Sigmoid colon (tissue), 7 donors: Measurements from ENCODE around the gene MASP1. TPM values are rescaled to one million over a fixed set of nuclear protein-coding genes. Genes with fewer than 3 reads are reported as not detected.

Experiments
- DNase-seq: peaks from one replicate; pipeline ENCODE4 v3.0.0-alpha.2; 2019
- H3K27ac ChIP-seq, 4 donors: fragments of 200-600 bp; sonication (generic); one replicate each; pipeline ENCODE4 v1.5.1; 2016 to 2019; ENCODE audit warnings: mild to moderate bottlenecking in 1 of 4
- H3K27me3 ChIP-seq, 3 donors: fragments of 200-600 bp; sonication (generic); one replicate each; pipeline ENCODE4 v1.5.1; 2019; ENCODE audit warnings: mild to moderate bottlenecking in 1 of 3
- H3K36me3 ChIP-seq, 4 donors: fragments of 200-600 bp; sonication (generic); one replicate each; pipeline ENCODE4 v1.5.1; 2016 to 2019
- H3K4me1 ChIP-seq, 4 donors: fragments of 200-600 bp; sonication (generic); one replicate each; pipeline ENCODE4 v1.5.1; 2017 to 2019
- H3K4me3 ChIP-seq, 4 donors: fragments of 200-600 bp; sonication (generic); one replicate each; pipeline ENCODE4 v1.5.1; 2017 to 2019; ENCODE audit warnings: mild to moderate bottlenecking in 2 of 4, moderate library complexity in 1 of 4
- H3K9me3 ChIP-seq, 4 donors: fragments of 200-600 bp in 3 of 4; sonication (generic) in 3 of 4; one replicate each; pipeline versions ENCODE4 v1.5.1 to v1.6.1; 2013 to 2019
- CTCF ChIP-seq, 4 experiments: fragments of 450-650 bp in 3 of 4; fragments of 200-600 bp in 1 of 4; IDR thresholded peaks; one replicate each; pipeline ENCODE4 v1.5.1; 2016 to 2019; ENCODE audit warnings: antibody characterized with exemption in 4 of 4, mild to moderate bottlenecking in 3 of 4, moderate library complexity in 2 of 4
- EP300 ChIP-seq, 4 donors: sonication (generic); formaldehyde crosslinking; IDR thresholded peaks; one replicate each; pipeline ENCODE4 v1.6.1; 2017; ENCODE audit warnings: antibody characterized with exemption in 4 of 4
- POLR2A ChIP-seq, 2 donors: fragments of 450-650 bp; IDR thresholded peaks; one replicate each; pipeline ENCODE4 v1.6.1; 2016; ENCODE audit warnings: antibody characterized with exemption in 2 of 2, mild to moderate bottlenecking in 2 of 2, moderate library complexity in 2 of 2
- POLR2AphosphoS5 ChIP-seq, 4 donors: sonication (generic); formaldehyde crosslinking; IDR thresholded peaks; one replicate each; pipeline ENCODE4 v1.6.1; 2017; ENCODE audit warnings: antibody characterized with exemption in 4 of 4
- WGBS, 2 donors: extraction: QIAGEN DNeasy Blood & Tissue Kit; methylation state at CpG; one replicate each; pipeline ENCODE4 v1.1.7; 2013; 5-methylcytosine and 5-hydroxymethylcytosine counted together
- intact Hi-C: fragments of 100-400 bp; cut with DNase I; formaldehyde crosslinking; loops from one replicate; pipeline ENCODE4 v1.15.1; 2023
- polyA plus RNA-seq, 3 donors: library from polyadenylated mRNA; stranded (reverse); fragments of 200-250 nt; gene quantifications; one replicate each; pipeline ENCODE4 v1.2.3, GENCODE V29; 2013
- total RNA-seq, 4 donors: library from RNA; depleted of rRNA; stranded (reverse); fragments of >200 nt; gene quantifications; one replicate each; pipeline ENCODE4 v1.1.0, GENCODE V29; 2016
- donor health status: healthy with polysubstance abuse.
- donor health status: Bipolar disorder and iron deficiency.
- donor health status: healthy.

Gene MASP1
- total and polyA plus RNA-seq, 7 donors = 0.69 to 236 (median 93.5) TPM

DNA sequence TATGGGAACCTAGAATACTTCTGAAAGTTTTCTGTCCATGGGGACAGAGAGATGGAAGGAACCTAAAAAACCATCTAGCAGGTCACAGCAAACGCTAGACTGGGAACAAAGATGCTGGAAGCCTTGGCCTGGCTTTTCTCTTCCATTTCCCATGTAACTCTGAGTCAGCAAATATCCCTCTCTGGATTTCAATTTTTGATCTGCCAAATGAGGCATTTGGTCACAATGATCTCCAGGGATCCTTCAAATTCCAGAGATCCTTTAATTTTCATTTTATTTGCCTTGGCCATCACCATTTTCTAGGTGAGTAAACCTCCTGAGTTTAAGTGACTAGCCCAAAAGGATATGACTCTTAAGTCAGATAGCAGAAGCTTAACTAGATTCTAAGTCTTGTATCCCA is 54.6 kb downstream of the MASP1 start:
- intact Hi-C loops = no loop called here
- H3K27me3 ChIP-seq = no peaks in the 10 kb centered on the region
- DNase-seq = no peak
- no peaks in the 10 kb centered on the region for H3K4me1 ChIP-seq
- WGBS, 2 donors = 90 to 92% methylated on average over 1 of the region's 1 CpG
- H3K36me3 ChIP-seq = peaks cover 0 to 46% (median 19%) of the 10 kb centered on the region in 4 donors
- no peak overlapping the region for H3K27ac ChIP-seq
- TF ChIP-seq POLR2AphosphoS5 (IDR thresholded peaks at IDR 0.05) = no peak
- no peak overlapping the region for H3K4me3 ChIP-seq
- H3K9me3 ChIP-seq = no peaks in the 10 kb centered on the region

GRCh38 chr3:187230011-187230410 is 61.5 kb downstream of the MASP1 start:
- TF ChIP-seq EP300 (IDR thresholded peaks at IDR 0.05) (no peak), POLR2AphosphoS5 (IDR thresholded peaks at IDR 0.05) (no peak), CTCF (IDR thresholded peaks at IDR 0.05) (no peak), POLR2A (IDR thresholded peaks at IDR 0.05) (no peak)
- Histone ChIP-seq H3K27me3 (no peaks in the 10 kb centered on the region), H3K9me3 (no peaks in the 10 kb centered on the region), H3K36me3 (peaks cover 0 to 2% (median 0%) of the 10 kb centered on the region in 4 donors), H3K4me1 (peaks cover 0 to 18% (median 7%) of the 10 kb centered on the region in 4 donors), H3K27ac (no peak overlapping the region), H3K4me3 (no peak overlapping the region)
- intact Hi-C loops = no loop called here
- DNase-seq = no peak
- 92 to 99% methylated on average over 1 of the region's 1 CpG for WGBS, 2 donors

- Histone ChIP-seq H3K4me3 (no peak overlapping the region), H3K27me3 (no peaks in the 10 kb centered on the region), H3K36me3 (no peaks in the 10 kb centered on the region), H3K27ac (no peak overlapping the region), H3K9me3 (no peaks in the 10 kb centered on the region), H3K4me1 (peaks cover 0 to 18% (median 7%) of the 10 kb centered on the region in 4 donors)
- DNase-seq = no peak
- WGBS, 2 donors = 84 to 86% methylated on average over 2 of the region's 2 CpGs
- no peak for TF ChIP-seq POLR2AphosphoS5 (IDR thresholded peaks at IDR 0.05)
- no peak for TF ChIP-seq EP300 (IDR thresholded peaks at IDR 0.05)
- no peak for TF ChIP-seq CTCF (IDR thresholded peaks at IDR 0.05)
- no peak for TF ChIP-seq POLR2A (IDR thresholded peaks at IDR 0.05)
- intact Hi-C loops = no loop called here
Measured at GRCh38 chr3:187228740-187229139, 62.8 kb downstream of the MASP1 start.

DNA sequence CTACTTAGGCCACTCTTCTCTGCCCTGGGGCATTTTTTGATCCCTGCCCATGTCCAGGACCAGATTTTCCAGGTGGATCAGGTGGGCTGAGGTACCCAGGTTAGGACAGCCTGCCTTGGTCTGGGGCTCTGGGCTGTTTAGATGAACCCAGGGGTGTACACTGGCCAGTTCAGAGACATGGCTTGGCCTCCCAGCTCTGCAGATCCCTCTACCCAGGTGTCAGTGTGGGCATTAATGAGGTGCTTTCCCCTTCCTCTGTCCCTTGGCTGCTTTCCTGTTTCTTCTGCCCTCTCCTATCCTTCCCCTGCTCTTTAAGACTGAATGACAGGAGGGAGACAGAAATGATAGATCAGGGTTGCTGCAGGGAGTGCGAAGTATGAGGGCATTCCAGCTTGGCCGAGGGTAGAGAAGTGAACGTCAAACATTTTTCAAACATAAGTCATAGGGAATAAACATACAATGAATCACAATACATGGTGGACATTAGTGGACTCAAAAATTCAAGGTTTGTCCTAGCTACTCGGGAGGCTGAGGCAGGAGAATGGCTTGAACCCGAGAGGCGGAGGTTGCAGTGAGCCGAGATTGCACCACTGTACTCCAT is 63.8 kb downstream of the MASP1 start:
- WGBS, 2 donors = 86 to 89% methylated on average over 7 of the region's 7 CpGs
- no peak overlapping the region for H3K4me3 ChIP-seq
- no peaks in the 10 kb centered on the region for H3K27me3 ChIP-seq
- H3K36me3 ChIP-seq = no peaks in the 10 kb centered on the region
- intact Hi-C loops = no loop called here
- no peaks in the 10 kb centered on the region for H3K9me3 ChIP-seq
- DNase-seq = no peak
- H3K4me1 ChIP-seq = peaks cover 0 to 18% (median 7%) of the 10 kb centered on the region in 4 donors
- no peak overlapping the region for H3K27ac ChIP-seq
- TF ChIP-seq POLR2AphosphoS5 (IDR thresholded peaks at IDR 0.05) (no peak), POLR2A (IDR thresholded peaks at IDR 0.05) (no peak), EP300 (IDR thresholded peaks at IDR 0.05) (no peak), CTCF (IDR thresholded peaks at IDR 0.05) (no peak)

DNA sequence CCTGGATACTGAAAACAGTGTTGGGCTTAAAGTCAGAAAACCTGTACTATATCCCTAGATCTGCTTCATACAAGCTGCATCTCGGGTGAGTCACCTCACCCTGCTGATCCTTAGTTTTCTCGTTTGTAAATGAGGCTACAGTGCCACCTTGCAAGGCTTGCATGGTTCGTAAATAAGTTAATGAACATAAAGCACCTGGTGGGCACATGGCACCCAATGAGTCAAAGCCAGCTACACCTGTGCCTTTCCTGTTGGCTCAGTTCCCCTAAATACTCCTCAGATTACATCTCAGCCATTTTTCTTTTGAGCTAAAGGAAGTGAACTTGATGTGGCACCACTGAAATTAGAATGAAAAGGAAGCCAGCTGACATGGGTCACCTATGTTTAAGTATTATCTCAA is 67.7 kb downstream of the MASP1 start:
- no peak for TF ChIP-seq POLR2AphosphoS5 (IDR thresholded peaks at IDR 0.05)
- no peak for TF ChIP-seq POLR2A (IDR thresholded peaks at IDR 0.05)
- TF ChIP-seq EP300 (IDR thresholded peaks at IDR 0.05) = no peak
- no peak for TF ChIP-seq CTCF (IDR thresholded peaks at IDR 0.05)
- no peaks in the 10 kb centered on the region for H3K36me3 ChIP-seq
- H3K4me3 ChIP-seq = no peak overlapping the region
- no peaks in the 10 kb centered on the region for H3K9me3 ChIP-seq
- peaks cover 0 to 28% (median 12%) of the 10 kb centered on the region in 4 donors for H3K4me1 ChIP-seq
- intact Hi-C loops = loop anchor here (5.0 kb wide), 1 partner anchor 489 kb away; no protein-coding TSS in a partner anchor
- DNase-seq = no peak
- H3K27ac ChIP-seq = no peak overlapping the region
- WGBS, 2 donors = 41 to 77% methylated on average over 3 of the region's 3 CpGs
- no peaks in the 10 kb centered on the region for H3K27me3 ChIP-seq
